Midbrain (tissue), 1 donor: Measurements from ENCODE around the gene ABCB8.

Source experiments
- DNase-seq: peaks from one replicate; lab custom pipeline; 2025; lab: John Stamatoyannopoulos, UW

Gene ABCB8

DNA sequence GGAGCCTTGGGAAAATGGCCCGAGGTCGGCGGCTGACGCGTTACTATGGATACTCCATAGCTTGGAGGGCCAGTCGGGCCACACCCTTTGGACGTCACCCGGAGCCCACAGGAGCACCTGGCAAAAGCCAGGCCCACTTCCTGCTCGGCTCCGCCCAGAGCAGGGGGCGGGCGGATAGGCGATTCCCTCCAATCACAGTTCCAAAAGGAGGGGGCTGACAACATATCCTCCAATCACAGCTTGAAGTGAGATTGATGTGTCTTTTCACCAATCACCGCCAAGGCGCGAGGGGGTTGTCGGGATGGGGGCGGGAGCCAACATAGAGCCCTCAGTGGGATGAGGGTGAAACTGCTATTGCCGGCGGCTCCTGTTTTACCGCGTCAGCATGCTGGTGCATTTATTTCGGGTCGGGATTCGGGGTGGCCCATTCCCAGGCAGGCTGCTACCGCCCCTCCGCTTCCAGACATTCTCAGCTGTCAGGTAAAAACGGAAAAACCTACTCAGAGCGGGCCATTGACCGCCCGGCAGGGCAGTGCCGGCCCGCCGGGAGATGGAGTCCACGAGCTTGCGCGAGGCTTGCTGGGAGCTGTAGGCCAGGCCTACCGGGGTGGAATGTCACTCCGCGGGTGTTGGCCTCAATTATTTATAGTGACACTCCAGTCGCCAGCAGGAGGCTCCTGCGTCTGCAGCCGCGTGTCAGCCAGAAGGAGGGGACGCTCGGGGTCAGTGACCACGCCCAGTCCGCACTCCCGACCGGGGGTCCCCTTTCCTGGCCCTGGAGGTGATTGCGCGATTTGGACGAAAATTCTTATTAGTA lies at the start of gene ABCB8:
TSS of gene ABCB8 (plus strand) at position 320 of the 817 bp plus-strand sequence. CDS start at position 386, 66 bp downstream.
- DNase-seq, result peak; percentile 99

DNA sequence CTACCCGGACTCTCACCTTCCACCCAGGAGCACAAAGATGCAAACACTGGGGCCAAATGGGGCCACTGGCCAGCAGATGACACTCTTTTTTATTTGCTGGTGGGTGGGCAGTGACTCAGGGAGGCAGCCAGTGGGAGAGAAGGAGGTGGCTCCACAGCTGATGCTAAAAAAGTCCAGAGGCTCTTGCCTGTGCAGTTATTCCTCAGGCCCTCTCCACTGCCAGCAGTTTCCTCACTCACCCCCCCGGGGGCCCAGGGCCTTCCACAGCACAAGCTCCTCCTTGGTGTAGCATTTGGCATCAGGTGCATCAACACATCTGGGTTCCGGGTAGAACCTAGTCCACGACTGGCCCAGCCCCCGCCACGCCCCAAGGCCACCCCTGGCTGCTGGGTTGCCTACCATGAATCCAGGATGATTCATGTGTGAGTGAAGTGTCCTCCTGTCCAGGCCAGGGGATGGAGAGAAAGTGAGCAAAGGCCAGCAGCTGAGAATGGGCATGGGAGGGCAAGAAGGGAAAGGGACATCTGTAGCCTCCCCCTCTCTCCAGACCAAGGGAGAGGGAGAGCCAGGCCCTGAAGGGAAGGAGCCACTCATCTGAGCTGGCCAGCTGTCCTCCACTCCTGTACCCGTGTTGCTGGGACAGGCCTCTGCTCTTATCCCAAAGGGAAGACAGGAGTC lies 48.4 kb upstream of the ABCB8 start:
- no peak for DNase-seq

DNA sequence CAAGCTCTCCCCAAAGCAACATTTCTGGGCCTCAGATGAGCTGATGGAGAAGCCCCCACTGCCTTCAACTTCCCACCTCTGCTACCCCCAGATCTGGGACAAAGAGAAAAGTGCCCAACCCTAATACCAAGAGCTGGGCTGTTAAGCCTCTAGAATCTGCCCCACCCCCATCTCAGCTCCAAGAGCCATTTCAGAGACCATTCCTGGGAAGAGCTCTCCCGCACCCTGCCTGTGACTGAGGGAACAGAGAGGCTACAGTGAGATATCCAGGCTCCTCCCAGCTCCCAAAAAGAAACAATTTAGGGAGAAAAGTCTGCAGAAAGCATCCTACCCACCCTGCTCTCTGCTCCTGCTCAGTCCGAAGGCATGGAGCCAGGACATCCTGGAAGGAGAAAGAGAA lies 47.6 kb upstream of the ABCB8 start:
- no peak for DNase-seq

DNA sequence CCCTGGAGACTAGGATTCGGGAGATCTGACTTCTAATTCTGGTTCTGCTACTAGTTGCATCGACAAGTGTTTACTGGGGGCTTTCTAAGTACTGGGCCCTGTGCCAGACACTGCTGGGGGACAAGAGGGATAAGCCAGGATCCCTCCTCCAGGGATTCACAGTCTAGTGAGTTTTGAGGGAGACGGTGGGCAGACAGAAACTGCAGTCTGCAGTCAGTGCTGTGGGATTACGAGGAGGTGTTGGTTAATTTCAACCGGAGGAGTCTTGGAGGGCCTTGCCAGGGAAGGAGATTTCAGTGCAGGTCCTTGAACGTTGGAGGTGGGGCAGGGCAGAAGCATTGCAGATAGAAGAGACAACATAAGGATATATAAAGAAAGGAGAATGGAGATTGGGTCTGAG lies 46.6 kb upstream of the ABCB8 start:
- no peak for DNase-seq

DNA sequence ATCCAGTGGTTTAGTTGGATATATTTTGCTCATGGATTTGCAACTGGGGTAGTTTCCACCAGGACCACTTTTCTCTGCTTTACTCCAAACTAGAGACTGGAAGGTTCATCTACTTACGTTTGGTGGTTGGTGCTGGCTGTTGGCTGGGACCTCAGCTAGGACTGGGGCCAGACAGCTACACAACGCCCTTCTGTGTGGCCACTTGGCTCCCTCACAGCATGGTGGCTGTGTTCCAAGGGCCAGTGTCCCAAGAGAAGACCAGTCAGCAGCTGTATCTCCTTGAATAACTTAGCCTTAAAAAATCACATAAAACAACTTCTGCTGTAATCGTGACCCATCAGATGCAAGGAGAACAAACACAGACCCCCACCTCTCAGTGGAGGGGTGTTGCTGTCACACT lies 45.9 kb upstream of the ABCB8 start:
- peak; percentile 91 for DNase-seq

DNA sequence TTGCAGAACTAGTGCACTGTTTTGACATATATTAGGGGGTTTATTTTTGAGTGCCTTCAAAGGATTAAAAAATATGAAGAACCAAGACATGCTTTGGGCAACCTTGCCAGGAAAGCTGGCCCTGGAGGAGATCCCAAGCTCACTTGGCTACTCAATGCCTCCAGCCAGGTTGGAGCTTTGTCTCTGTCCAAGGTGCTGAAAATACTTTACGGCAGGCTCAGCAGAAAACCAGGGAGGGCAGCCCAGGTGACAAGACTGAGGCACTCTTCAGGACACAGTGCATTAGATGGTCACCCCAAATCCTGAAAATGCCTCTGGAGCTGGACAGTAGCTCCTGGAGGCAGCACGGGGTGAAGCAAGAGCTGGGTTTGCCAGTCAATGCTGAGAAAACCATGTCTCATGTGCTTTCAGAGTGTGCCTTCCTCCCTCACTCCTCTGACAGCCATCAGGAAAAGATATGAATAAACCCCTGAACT lies 44.3 kb upstream of the ABCB8 start:
- DNase-seq, result peak; percentile 40

DNA sequence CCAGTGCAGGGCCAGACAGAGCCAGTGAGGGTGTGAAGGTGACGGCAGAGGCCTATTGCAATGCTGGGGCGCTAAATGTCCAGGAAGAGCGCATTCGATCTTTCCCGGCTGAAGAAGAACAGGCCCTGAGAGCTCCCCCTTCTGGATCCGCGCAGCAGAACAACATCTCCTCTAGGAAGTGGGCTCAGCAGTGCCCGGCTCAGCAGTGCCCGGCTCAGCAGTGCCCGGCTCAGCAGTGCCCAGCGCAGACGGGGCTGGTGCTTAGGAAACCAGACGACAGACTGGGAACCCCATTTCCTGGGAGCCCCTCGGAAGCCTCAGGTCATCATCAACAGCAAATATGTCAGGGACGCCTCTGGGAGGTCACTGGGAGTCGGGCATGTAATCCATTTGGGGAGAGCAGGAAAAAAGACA lies 42.1 kb upstream of the ABCB8 start:
- DNase-seq, result peak; percentile 75

DNA sequence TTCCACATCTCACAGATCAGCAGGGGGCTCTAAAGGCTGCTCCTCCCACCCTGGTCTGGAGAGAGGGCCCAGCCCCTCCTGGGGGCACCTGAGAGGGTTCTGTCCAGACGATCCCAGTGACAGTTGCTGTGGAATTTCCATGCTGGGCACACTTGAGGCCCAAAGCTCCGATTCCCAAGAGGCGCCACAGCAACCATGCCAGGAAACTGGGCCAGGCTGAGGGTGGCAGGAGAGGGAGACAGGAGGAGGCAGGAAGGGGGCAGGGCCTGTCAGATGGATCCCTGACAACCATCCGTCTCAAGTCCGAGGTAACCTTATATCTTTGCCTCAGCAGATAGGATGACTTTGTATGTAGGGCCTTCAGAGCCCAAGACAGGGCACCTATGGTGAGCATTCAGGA lies 41.7 kb upstream of the ABCB8 start:
- no peak for DNase-seq

DNA sequence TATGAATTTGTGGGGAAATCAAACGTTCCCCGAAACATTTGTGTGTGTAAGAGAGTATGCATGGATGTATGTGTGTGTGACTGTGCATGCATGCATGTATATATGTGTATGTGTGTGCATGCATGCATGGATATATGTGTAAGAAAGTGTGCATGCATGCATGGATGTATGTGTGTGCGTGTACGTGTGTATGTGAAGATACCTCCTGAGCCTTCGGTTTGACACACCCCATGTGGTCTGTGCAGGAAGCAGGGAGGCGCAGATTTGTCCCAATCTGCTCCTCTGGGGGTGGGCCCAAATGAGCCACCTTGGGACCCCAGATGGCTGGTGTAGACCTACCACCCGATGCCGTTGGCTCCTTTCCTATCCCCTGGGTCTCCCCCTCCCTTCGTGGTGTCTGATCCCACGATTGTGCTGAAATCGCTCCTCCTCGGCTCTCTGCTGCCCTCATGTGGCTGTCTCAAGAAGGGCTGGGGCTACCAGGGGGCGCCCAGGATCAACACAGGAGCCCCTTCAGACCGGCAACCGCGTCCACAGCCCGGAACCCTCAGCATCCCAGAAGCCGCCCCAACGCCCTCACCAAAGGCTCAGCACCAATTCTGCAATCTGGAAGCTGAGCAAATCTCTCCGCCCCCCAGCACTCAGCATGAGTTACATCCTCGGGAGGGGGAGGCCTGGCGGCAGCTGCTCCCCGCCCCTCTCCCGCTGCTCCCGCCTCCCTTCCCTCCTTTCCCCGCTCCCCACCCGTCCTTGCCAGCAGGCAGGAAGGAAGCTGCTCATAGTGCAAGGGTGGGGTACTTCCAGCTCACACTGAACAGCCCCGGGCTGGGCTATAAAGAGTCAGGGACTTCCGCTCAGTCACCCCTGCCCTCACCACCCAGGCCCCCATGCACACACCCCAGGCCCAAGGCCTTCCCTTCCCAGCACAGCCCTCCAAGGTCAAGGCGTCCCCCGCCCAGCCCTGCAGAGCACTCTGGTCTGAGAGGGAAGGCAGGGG lies 39.7 kb upstream of the ABCB8 start:
- peak; percentile 70 for DNase-seq

DNA sequence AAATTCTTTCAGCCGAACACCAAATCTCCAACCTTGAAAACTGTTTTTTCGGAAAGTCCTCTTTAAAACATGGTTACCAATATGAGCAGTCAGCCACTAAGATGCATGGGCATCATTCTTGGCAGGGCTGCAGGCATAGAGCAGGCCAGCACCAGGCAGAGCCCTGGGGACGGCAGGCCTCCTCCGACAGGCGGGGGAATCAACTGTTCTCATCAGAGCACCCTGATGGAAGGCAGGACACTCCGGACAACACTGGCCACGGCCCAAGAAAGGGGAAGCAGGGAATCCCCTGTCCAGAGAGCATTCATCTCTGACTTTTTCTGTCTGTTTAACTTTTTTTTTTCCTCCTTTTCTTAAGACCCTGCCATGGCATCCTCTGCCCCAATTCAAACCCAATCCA lies 38.8 kb upstream of the ABCB8 start:
- DNase-seq, result no peak

DNA sequence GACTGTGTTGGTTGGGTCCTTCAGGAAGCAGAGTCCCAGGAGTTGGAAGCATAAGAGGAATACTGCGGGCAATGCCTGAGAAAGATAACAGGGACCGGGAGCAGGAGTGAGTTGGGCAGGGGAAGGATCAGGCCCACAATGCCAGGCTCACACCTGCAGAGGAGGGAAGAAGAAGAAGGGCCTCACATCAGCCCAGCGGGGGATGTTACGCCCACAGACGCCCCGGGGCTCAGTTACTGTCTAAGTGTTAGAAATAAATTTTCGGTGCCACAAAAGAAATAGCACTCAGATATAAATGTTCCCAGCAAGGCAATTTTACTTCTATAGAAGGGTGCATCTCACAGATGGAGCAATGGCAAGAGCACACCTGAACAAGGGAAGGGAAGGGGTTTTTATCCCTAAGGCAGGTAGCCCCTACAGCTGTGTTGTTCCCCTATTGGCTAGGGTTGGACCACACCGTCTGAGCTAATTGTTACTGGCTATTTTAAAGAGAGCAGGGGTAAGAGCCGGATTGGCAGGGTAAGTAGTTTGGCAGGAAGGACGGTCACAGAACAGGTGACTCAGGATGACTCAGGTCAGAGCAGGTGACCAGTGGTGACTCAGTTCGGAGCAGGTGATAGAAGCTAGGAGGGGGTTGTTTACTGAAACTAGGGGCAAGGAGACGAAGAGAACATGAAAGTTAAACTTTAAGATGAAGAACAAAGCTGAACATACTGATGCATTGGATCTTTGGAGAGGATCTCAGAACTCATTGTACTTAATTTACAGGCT lies 37.6 kb upstream of the ABCB8 start, which contains the start of gene NOS3:
TSS of gene NOS3 (plus strand) at position 602 of the 771 bp plus-strand sequence. CDS start 2,787 bp downstream, outside the sequence.
- DNase-seq, result no peak

DNA sequence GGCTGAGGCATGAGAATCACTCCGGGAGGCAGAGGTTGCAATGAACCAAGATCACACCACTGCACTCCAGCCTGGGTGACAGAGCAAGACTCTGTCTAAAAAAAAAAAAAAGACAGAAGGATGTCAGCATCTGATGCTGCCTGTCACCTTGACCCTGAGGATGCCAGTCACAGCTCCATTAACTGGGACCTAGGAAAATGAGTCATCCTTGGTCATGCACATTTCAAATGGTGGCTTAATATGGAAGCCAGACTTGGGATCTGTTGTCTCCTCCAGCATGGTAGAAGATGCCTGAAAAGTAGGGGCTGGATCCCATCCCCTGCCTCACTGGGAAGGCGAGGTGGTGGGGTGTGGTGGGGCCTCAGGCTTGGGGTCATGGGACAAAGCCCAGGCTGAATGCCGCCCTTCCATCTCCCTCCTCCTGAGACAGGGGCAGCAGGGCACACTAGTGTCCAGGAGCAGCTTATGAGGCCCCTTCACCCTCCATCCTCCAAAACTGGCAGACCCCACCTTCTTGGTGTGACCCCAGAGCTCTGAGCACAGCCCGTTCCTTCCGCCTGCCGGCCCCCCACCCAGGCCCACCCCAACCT lies 36.1 kb upstream of the ABCB8 start:
- no peak for DNase-seq

DNA sequence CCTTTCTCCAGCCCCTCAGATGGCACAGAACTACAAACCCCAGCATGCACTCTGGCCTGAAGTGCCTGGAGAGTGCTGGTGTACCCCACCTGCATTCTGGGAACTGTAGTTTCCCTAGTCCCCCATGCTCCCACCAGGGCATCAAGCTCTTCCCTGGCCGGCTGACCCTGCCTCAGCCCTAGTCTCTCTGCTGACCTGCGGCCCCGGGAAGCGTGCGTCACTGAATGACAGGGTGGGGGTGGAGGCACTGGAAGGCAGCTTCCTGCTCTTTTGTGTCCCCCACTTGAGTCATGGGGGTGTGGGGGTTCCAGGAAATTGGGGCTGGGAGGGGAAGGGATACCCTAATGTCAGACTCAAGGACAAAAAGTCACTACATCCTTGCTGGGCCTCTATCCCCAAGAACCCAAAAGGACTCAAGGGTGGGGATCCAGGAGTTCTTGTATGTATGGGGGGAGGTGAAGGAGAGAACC lies 35.4 kb upstream of the ABCB8 start:
- DNase-seq, result no peak

DNA sequence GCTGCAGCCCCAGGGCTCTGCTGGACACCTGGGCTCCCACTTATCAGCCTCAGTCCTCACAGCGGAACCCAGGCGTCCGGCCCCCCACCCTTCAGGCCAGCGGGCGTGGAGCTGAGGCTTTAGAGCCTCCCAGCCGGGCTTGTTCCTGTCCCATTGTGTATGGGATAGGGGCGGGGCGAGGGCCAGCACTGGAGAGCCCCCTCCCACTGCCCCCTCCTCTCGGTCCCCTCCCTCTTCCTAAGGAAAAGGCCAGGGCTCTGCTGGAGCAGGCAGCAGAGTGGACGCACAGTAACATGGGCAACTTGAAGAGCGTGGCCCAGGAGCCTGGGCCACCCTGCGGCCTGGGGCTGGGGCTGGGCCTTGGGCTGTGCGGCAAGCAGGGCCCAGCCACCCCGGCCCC lies 34.7 kb upstream of the ABCB8 start:
- DNase-seq, result no peak

DNA sequence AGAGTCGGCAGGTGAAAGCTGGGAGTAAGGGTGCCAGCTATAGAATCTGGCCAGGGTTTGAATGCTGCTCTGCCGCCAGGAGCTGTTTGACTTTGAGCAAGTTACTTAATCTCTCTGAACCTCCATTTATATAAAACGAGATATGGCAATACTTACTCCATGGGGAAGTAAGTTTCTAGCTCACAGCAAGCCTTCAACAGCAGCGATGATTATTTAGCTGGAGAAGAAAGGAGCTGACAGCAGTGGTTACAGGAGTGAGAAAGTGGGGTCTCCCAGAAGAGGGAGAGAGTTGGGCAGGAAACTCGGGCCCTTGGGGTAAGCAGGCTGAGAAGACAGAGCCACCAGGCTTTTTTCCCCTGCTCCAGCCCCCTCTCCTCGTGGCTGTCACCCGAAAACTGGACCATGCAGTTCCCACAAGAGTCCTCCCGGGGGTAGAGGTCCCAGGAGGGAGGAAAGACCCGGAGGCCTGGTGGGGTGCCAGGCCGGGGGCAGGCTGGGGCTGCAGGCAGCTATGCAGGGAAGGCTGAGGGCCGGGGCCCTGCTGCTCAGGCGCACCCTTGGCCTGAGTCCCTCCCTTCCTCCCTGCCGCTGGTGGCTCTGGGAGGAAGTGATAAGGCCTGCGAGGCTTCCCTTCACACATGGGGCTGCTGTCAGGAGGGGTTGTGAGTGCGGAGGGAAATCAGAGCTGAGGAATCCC lies 34.0 kb upstream of the ABCB8 start:
- no peak for DNase-seq

DNA sequence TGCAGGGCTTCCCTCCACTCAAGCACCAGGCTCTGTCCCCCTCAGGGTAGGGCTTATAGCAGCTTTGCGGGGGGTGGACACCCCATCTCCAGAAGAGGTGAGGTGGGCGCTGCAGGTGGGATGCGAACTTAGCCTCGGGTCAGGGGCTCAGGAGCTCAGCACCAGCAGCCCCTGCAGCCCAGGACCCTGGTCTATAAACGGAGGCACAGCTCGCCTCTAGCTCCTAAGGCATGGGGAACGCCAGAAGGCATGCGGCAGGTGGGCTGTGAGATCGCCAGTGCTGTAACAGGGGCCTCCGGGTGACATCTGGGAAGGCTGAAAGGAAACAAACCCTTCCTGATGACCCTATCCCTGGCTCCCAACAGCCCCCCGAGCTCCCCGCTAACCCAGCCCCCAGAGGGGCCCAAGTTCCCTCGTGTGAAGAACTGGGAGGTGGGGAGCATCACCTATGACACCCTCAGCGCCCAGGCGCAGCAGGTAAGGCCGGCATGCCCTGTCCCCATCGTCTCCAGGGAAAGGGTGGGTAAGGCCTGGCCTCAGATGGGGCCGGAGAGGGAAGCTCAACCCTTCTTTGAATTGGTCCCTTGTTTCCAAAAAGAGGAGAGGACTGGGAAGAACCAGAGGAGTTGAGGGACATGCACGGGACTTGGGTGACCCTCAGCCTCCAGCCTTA lies 33.3 kb upstream of the ABCB8 start:
- no peak for DNase-seq

DNA sequence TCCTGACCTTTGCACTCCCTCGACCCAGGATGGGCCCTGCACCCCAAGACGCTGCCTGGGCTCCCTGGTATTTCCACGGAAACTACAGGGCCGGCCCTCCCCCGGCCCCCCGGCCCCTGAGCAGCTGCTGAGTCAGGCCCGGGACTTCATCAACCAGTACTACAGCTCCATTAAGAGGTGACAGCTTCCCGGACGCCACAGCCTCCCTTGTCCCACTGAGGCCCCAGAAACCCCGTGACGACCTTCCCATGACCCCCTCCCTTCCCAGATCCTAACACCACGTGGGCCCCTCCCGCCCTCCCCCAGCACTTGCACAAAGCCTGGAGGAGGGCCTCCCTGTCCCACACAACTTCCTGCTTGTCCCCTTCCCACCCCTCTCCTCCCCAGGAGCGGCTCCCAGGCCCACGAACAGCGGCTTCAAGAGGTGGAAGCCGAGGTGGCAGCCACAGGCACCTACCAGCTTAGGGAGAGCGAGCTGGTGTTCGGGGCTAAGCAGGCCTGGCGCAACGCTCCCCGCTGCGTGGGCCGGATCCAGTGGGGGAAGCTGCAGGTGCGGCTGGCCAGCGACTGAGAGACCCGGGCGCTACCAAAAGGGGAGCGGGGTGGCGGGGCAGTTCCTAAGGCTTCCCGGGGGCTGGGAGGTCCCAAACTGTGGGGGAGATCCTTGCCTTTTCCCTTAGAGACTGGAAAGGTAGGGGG lies 31.7 kb upstream of the ABCB8 start:
- no peak for DNase-seq

DNA sequence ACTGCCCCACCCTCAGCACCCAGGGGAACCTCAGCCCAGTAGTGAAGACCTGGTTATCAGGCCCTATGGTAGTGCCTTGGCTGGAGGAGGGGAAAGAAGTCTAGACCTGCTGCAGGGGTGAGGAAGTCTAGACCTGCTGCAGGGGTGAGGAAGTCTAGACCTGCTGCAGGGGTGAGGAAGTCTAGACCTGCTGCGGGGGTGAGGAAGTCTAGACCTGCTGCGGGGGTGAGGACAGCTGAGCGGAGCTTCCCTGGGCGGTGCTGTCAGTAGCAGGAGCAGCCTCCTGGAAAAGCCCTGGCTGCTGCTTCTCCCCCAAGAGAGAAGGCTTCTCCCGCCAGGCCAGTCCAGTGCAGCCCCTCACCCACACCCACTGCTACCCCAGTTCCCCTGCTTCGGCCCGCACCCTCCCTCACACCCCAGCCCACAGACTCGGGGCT lies 31.2 kb upstream of the ABCB8 start:
- no peak for DNase-seq

DNA sequence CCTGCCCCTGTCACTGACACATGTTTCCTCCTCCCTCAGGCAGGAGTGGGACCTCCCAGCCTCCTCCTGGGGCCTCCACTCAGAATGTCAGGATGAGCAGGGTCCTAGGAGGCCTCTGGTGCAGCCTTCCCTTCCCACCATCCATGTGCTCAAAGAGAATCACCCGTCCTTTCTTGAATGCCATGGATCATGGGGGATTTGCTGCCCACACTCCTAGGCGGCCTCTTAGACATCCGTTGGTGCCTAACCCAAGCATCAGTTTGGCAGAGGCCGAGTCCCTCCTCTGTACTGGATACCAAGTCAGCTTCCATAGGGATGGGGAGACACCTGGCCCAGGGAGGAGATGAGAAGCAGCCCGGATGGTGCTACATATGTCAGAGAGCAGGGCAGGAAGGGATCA lies 30.4 kb upstream of the ABCB8 start:
- no peak for DNase-seq
